Measurements from ENCODE around the gene IQCH.
A peak's percentile ranks its signal among the peaks of the same experiment; 100 is the strongest.
"Not testable (repeated sequence)": the region's sequence is repeated elsewhere in the genome, so short reads cannot be mapped to it uniquely, and the experiment has no call there.

Gene IQCH

DNA sequence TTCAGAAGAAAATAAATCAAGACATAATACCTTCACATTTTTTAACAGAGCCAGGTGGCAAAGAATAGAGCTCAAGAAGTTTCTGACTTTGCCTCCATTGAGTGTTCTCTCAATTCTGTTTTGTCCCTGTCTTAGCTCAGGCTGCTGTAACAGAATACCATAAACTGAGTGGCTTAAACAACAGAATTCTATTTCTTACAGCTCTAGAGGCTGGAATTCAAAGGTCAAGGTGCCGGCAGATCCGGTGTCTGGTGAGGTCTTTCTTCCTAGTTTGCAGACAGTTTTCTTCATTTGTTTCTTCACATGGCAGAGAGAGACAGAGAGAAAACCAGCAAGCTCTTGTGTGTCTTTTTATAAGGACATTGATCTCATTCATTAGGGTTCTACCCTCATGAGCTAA lies 25.6 kb downstream of the IQCH start:
- DNase-seq (ENCODE audit: low read depth, low spot score), result no peak
- Histone ChIP-seq H3K36me3 (ENCODE audit: insufficient read depth, insufficient read length, low read length) (no peaks in the 10 kb centered on the region), H3K27me3 (ENCODE audit: insufficient read depth, insufficient read length) (no peaks in the 10 kb centered on the region), H3K9ac (ENCODE audit: insufficient read length, low read depth) (no peak overlapping the region), H3K4me3 (ENCODE audit: insufficient read length, low read depth) (no peak overlapping the region), H3K9me3 (ENCODE audit: insufficient read depth, low read length) (no peaks in the 10 kb centered on the region), H3K4me1 (ENCODE audit: insufficient read depth, insufficient read length) (no peaks in the 10 kb centered on the region)
- TF ChIP-seq SUZ12 (IDR thresholded peaks at IDR 0.05; ENCODE audit: extremely low read depth, insufficient read depth, insufficient read length), result no peak

DNA sequence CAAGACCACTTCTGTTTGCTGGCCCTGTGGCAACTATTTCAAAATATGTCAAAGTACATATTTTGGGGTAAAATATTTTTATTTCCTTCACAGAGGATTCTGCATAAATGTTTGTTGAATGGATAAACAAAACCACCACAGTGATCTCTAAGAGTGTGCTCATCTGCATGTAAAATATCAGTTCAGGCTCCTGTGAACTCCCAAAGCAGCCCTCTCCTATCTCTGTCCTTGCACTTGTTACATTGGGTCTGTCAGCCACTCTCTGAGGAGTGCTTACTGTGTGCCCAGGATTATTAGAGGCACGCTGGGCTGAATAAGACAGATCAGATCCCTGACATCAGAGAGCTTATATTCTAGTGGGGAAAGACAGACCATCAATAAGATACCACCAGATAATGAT lies 27.1 kb downstream of the IQCH start:
- no peaks in the 10 kb centered on the region for H3K36me3 ChIP-seq (ENCODE audit: insufficient read depth, insufficient read length, low read length)
- H3K4me1 ChIP-seq (ENCODE audit: insufficient read depth, insufficient read length), result no peaks in the 10 kb centered on the region
- no peak overlapping the region for H3K4me3 ChIP-seq (ENCODE audit: insufficient read length, low read depth)
- no peak overlapping the region for H3K9ac ChIP-seq (ENCODE audit: insufficient read length, low read depth)
- H3K9me3 ChIP-seq (ENCODE audit: insufficient read depth, low read length), result no peaks in the 10 kb centered on the region
- H3K27me3 ChIP-seq (ENCODE audit: insufficient read depth, insufficient read length), result no peaks in the 10 kb centered on the region
- TF ChIP-seq YY1 (IDR thresholded peaks at IDR 0.05; ENCODE audit: insufficient read depth, insufficient read length) (no peak), ZNF274 (IDR thresholded peaks at IDR 0.05; ENCODE audit: low read depth, low read length) (no peak), SUZ12 (IDR thresholded peaks at IDR 0.05; ENCODE audit: extremely low read depth, insufficient read depth, insufficient read length) (no peak)
- DNase-seq (ENCODE audit: low read depth, low spot score), result no peak

GRCh38 chr15:67285625-67286024 lies 31.0 kb downstream of the IQCH start:
- H3K36me3 ChIP-seq (ENCODE audit: insufficient read depth, insufficient read length, low read length); H3K4me3 ChIP-seq (ENCODE audit: insufficient read length, low read depth); H3K4me1 ChIP-seq (ENCODE audit: insufficient read depth, insufficient read length); H3K9me3 ChIP-seq (ENCODE audit: insufficient read depth, low read length); H3K9ac ChIP-seq (ENCODE audit: insufficient read length, low read depth); H3K27me3 ChIP-seq (ENCODE audit: insufficient read depth, insufficient read length); DNase-seq (ENCODE audit: low read depth, low spot score): not testable (repeated sequence)

- not testable (repeated sequence) for H3K27me3 ChIP-seq (ENCODE audit: insufficient read depth, insufficient read length); H3K4me3 ChIP-seq (ENCODE audit: insufficient read length, low read depth); H3K9me3 ChIP-seq (ENCODE audit: insufficient read depth, low read length); H3K4me1 ChIP-seq (ENCODE audit: insufficient read depth, insufficient read length); H3K9ac ChIP-seq (ENCODE audit: insufficient read length, low read depth); DNase-seq (ENCODE audit: low read depth, low spot score); H3K36me3 ChIP-seq (ENCODE audit: insufficient read depth, insufficient read length, low read length)
These were observed 31.8 kb downstream of the IQCH start for GRCh38 chr15:67286400-67286799.

DNA sequence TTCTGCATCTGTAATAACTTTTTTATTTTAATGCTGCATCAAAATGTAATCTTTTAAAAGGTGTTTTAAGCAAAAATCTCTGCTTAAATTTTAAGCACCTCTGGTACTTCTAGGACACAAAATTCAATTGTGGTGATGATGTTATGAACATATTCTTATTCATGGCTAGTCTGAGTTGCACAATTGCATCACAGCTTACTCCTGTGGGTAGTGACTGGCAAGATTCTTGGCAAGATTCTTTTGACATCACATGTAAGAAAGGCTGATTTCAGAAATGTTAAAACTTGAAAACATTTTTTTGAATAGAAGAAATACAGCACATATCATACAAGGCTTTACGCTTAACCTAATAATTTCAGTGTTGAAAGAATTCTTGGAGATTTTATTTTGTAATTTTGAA lies 35.7 kb downstream of the IQCH start:
- Histone ChIP-seq H3K9me3 (ENCODE audit: insufficient read depth, low read length) (peaks cover 6% of the 10 kb centered on the region; the same call in 1 of the 2 replicates), H3K4me3 (ENCODE audit: insufficient read length, low read depth) (no peak overlapping the region), H3K9ac (ENCODE audit: insufficient read length, low read depth) (no peak overlapping the region), H3K36me3 (ENCODE audit: insufficient read depth, insufficient read length, low read length) (no peaks in the 10 kb centered on the region), H3K4me1 (ENCODE audit: insufficient read depth, insufficient read length) (no peaks in the 10 kb centered on the region), H3K27me3 (ENCODE audit: insufficient read depth, insufficient read length) (no peaks in the 10 kb centered on the region)
- no peak for DNase-seq (ENCODE audit: low read depth, low spot score)
- no peak for TF ChIP-seq YY1 (IDR thresholded peaks at IDR 0.05; ENCODE audit: insufficient read depth, insufficient read length)
- no peak for TF ChIP-seq SUZ12 (IDR thresholded peaks at IDR 0.05; ENCODE audit: extremely low read depth, insufficient read depth, insufficient read length)
- no peak for TF ChIP-seq ZNF274 (IDR thresholded peaks at IDR 0.05; ENCODE audit: low read depth, low read length)

DNA sequence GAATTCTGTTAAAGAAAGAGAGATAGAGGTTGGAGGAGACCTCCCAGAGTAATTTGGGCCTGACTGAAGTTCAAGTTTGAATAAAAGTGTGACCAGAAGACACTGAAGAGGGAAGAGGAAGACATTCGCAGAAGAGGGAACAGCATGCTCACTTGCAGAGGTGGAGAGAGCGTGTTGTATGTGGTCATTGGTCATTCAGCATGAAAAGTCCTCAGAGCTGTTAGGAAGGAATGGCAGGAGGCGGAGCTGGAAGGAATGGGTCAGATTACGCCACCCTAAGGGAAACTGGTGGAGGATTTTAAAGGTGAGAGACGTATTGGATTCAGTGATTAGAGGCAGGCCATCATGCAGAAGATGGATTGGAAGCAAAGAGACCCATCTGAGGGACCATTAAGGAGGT lies 41.6 kb downstream of the IQCH start:
- no peaks in the 10 kb centered on the region for H3K36me3 ChIP-seq (ENCODE audit: insufficient read depth, insufficient read length, low read length)
- no peaks in the 10 kb centered on the region for H3K27me3 ChIP-seq (ENCODE audit: insufficient read depth, insufficient read length)
- H3K4me1 ChIP-seq (ENCODE audit: insufficient read depth, insufficient read length), result no peaks in the 10 kb centered on the region
- TF ChIP-seq ZNF274 (IDR thresholded peaks at IDR 0.05; ENCODE audit: low read depth, low read length), result no peak
- no peak for TF ChIP-seq SUZ12 (IDR thresholded peaks at IDR 0.05; ENCODE audit: extremely low read depth, insufficient read depth, insufficient read length)
- TF ChIP-seq YY1 (IDR thresholded peaks at IDR 0.05; ENCODE audit: insufficient read depth, insufficient read length), result no peak
- H3K4me3 ChIP-seq (ENCODE audit: insufficient read length, low read depth), result no peak overlapping the region
- peak; percentile 8 for DNase-seq (ENCODE audit: low read depth, low spot score)
- no peaks in the 10 kb centered on the region for H3K9me3 ChIP-seq (ENCODE audit: insufficient read depth, low read length)
- H3K9ac ChIP-seq (ENCODE audit: insufficient read length, low read depth), result no peak overlapping the region

- H3K27me3 ChIP-seq (ENCODE audit: insufficient read depth, insufficient read length), result no peaks in the 10 kb centered on the region
- DNase-seq (ENCODE audit: low read depth, low spot score), result no peak
These were observed 42.1 kb downstream of the IQCH start for GRCh38 chr15:67296684-67297083.

DNA sequence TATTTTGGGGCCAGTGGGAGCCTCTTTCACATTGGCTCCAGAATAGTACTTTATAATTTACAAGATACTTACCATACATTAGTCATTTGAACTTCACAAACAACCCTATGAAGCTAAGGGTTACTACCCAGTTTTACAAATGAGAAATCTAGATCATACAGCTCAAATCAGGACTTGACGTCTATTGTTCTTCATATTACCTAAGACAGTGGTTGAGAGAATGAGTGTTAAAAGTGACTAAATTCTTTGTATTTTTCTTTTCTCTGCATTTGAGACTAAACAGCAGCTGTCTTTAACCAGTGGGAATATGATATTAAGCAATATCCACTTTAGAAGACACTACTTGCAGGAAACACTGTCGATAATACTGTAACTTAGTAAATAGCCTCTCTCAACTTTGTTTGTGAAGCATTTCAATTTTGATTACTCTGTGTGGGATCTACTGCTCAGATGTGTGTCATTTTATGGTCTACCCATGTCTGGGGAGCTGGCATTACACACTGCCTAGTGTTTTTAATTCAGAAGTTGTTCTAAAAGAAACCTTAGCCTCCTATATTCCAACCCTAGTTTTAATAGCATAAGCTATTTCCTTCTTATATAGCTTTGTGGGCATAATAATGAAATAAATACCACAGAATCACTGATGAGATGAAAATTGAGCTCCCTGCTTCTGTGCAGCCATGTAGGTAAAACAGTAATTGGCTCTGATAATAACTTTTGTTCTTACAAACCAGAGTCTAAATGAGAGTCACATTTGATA lies 45.9 kb downstream of the IQCH start:
- no peak overlapping the region for H3K4me3 ChIP-seq (ENCODE audit: insufficient read length, low read depth)
- TF ChIP-seq SUZ12 (IDR thresholded peaks at IDR 0.05; ENCODE audit: extremely low read depth, insufficient read depth, insufficient read length) (no peak), ZNF274 (IDR thresholded peaks at IDR 0.05; ENCODE audit: low read depth, low read length) (no peak), YY1 (IDR thresholded peaks at IDR 0.05; ENCODE audit: insufficient read depth, insufficient read length) (no peak)
- no peaks in the 10 kb centered on the region for H3K4me1 ChIP-seq (ENCODE audit: insufficient read depth, insufficient read length)
- H3K9me3 ChIP-seq (ENCODE audit: insufficient read depth, low read length), result no peaks in the 10 kb centered on the region
- H3K27me3 ChIP-seq (ENCODE audit: insufficient read depth, insufficient read length), result no peaks in the 10 kb centered on the region
- H3K9ac ChIP-seq (ENCODE audit: insufficient read length, low read depth), result no peak overlapping the region
- DNase-seq (ENCODE audit: low read depth, low spot score), result no peak
- H3K36me3 ChIP-seq (ENCODE audit: insufficient read depth, insufficient read length, low read length), result no peaks in the 10 kb centered on the region

More at GRCh38 chr15:67296684-67297083, 42.1 kb downstream of the IQCH start:
- TF ChIP-seq YY1 (IDR thresholded peaks at IDR 0.05; ENCODE audit: insufficient read depth, insufficient read length) (no peak), ZNF274 (IDR thresholded peaks at IDR 0.05; ENCODE audit: low read depth, low read length) (no peak), SUZ12 (IDR thresholded peaks at IDR 0.05; ENCODE audit: extremely low read depth, insufficient read depth, insufficient read length) (no peak)
- no peaks in the 10 kb centered on the region for H3K36me3 ChIP-seq (ENCODE audit: insufficient read depth, insufficient read length, low read length)
- no peaks in the 10 kb centered on the region for H3K4me1 ChIP-seq (ENCODE audit: insufficient read depth, insufficient read length)
- H3K9ac ChIP-seq (ENCODE audit: insufficient read length, low read depth), result no peak overlapping the region
- H3K9me3 ChIP-seq (ENCODE audit: insufficient read depth, low read length), result no peaks in the 10 kb centered on the region
- H3K4me3 ChIP-seq (ENCODE audit: insufficient read length, low read depth), result no peak overlapping the region

Data from NT2/D1 (cell line).